Fibroblast of upper back skin (primary cell): ENCODE data around the gene ODF4.

Source experiments
- DNase-seq: peaks from one replicate; pipeline ENCODE4 v3.0.0-alpha.2; 2013

Gene ODF4, protein sequence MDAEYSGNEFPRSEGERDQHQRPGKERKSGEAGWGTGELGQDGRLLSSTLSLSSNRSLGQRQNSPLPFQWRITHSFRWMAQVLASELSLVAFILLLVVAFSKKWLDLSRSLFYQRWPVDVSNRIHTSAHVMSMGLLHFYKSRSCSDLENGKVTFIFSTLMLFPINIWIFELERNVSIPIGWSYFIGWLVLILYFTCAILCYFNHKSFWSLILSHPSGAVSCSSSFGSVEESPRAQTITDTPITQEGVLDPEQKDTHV

DNA sequence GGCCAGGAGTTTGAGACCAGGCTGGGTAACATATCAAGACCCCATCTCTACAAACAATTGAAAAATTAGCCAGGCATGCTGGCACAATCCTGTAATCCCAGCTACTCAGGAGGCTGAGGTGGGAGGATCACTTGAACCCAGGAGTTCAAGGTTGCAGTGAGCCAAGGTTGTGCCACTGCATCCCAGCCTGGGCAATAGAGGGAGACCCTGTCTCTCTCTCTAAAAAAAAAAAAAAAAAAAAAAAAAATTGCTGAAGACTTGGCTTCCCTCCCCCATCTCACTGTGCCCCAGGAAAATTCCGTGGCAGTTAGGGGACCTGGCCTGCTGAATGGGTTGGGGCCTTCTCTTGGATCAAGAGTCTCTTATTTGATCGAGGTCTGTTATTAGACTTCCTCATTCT lies at the start of gene ODF4:
ODF4 (plus strand) TSS at position 301 of the 400 bp plus-strand sequence. CDS start 212 bp downstream, outside the sequence.
- DNase-seq = no peak

DNA sequence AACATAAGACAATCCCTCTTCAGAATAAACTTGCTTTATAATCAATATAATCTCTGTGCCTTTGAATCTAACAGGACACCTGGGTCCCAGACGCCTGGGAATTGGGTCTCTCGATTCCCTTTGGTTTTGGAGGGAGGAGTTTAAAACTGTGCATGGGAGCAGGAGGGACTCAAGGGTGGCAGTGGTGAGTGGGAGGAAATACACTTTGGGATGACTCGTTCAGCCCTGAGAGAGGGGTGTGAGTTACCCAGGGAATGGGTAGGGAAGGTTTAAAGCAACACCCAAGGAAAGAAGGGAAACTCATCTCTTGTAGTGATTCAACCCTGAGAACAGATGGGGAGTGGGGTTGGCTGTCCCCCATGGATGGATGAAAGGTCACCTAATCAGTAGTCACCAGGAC lies 49.6 kb upstream of the ODF4 start:
- DNase-seq = no peak

DNA sequence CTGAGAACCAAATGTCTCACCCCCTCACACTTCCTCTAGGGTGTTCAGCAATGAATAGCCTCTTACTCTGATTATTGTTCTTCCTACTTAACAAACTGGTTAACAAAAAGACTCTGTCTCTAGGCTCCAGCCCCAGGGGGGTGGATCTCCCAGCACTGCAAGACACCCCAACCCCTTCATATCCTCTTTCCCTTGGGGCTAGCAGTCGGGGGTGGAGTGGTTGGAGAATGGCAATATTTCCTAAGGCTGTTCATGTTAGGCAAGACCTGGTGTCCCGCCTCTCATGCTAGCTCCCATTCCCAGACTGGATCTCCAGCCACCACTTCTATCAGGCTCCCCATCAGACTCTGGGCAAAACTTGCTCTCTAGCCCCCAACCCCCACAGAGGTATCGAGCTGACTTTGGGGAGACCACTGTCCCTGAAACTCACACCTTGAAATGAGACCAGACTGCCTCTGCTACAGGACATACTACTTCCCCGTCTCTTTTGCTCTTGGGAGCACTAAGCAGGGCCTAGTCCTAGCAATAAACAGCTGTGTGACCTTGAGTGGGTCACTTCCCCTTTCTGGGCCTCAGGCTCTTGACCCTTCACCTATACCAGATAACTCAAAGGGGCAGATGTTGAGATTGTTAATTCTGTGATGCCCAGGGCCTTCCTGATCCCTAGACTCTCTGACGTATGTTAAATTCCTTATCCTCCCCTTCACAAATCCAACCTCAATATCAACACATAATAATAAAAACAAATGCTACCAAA lies 46.8 kb upstream of the ODF4 start:
- DNase-seq = no peak

DNA sequence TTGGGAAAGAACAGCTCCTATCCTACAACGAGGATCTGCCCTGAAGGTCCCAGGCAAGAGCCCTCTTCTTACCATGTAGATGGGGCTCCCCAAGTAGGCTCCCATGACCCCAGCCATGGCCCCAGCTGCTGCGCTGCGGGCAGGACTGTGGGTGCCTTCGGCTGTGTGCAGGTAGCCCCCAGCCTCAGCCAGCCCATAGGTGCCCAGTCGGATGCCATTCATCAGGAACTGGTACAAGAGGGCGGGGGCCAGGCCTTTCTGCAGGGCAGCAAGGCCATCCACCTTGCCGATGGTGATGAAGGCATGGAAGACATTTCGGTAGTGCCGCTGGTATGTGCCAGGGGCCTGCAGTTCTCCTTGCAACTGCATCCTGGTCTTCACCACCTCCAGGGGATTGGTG lies 45.3 kb upstream of the ODF4 start:
- no peak for DNase-seq

DNA sequence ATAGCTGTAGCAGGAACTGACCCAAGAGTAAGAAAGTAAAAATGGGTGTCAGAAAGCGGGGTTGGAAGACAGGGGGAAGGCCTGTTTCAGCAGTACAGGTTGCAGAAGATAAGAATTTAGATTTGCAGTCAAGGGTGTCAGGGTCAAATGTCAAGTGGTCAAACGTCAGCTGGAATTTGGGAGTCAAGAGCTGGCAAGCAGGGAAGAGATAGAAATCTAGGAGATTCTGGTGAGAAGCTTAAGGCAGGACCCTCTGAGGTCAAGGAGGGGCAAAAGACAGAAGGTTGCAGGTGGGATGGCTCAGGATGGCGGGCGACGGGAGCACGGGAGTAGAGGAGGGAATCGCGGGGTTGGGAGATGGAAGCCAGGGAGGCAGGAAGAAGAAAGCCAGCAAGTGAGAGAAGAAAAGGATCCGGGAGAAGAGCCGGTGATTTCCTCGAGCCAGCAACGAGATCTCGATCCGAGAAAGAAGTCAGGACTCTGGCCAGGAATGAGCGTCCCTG lies 44.8 kb upstream of the ODF4 start:
- no peak for DNase-seq

DNA sequence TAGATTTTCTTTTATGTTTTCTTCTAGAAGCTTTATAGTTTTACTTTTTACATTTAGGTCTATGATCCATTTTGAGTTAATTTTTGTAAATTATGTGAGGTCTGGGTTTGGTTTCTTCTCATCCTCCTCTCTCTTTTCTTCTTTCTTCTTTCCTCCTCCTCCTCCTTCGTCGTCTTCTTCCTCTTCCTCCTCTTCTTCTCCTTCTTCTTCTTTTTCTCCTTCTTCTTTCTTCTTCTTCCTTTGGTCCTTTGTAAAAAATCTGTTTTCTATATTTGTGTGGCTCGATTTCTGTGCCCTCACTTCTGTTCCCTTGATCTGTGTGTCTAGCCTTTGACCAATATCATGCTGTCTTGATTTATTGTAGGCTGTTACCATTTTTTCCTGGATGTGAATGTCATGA lies 39.4 kb upstream of the ODF4 start:
- DNase-seq = no peak

DNA sequence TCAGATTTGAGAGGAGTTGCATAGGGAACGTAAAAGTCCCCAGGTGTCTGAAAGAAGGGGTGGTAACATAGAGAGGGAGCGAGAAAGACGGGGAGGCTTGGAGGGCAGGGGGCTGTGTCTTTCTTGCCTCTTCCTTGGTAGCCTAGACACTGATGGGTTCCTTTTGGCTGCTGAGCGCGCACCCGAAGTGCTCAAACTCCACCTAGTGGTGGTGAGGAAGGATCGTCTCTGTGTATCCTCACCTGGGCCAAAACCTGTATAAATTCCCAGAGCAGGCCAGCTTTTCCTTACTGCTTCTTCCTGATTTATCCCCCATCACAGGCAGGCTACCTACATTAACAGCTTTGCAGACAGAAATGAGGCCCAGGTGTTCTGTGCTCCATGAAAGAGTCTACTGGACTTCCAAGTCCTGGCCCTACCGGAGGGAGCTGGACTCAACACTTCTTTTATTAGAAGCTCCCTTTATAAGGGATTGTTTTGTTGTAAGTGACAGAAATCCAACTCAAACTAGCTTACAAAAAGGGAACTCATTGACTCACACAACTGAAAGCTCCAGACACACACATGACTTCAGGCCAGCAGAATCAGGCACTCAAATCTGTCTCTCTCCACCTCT lies 38.9 kb upstream of the ODF4 start:
- DNase-seq = peak; percentile 61

DNA sequence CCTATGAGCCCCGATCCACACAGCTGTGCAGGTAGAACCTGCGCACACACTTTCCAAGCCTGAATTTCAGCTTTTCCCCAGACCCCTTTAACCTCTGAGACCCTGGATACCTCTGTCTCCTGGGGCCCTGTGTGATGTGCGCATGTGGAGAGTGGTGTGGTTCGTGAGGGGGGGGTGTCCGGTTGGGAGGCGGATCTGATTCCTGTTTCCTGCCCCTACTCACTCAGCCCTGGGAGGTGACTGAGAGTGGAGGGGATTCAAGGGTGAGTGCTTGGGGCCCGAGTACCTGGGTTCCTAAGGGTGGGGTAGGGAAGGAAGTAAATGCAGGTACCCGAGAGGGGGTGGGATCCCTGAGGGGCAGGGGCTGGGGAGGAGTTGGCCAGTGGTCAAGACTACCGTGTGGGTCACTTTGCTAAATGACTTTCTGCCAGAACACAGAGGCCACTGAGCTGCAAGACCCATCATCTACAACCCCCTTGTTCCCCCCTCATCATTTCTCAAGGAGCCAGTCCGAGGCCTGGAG lies 29.0 kb upstream of the ODF4 start:
- no peak for DNase-seq

DNA sequence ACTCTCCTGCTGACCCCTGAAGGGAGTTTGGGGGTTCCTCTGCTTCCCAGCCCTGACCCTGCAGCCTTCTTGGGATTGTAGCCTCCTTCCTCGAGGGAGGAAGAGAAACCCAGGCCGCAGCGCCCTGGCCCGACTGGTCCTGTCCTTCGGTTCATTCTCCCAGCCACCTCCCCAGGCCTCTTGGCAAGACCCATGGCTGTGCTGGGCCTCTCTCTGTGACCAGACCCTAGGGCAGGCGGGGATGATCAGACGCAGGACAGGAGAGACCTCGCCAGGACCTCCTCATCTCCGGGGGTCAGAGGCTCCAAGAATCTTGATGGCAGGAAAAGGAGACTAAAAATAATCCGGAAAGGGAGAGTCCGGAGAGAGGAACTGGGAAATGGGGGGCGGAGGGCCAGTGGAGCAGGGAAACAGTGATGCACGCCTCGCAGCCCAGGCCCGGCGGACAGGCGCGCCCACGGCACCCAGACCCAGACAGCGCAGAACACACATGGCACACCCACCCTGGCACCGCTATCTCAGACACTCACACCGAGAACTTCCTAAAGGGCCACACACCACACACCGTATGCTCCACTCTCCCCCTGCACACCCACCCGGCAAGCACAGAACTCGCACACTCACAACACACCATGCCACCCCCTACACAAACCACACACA lies 28.4 kb upstream of the ODF4 start:
- DNase-seq = no peak

DNA sequence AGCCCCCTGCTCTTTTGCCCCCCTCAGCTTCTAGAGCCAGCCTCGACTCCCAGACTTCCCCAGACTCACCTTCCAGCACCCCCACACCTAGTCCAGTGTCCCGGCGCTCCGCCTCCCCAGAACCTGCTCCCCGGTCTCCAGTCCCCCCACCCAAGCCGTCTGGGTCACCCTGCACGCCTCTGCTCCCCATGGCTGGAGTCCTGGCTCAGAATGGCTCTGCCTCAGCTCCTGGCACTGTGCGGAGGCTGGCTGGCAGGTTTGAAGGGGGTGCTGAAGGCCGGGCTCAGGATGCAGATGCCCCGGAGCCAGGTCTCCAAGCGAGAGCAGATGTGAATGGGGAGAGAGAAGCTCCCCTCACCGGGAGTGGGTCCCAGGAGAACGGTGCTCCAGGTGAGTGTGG lies 27.4 kb upstream of the ODF4 start:
- no peak for DNase-seq

DNA sequence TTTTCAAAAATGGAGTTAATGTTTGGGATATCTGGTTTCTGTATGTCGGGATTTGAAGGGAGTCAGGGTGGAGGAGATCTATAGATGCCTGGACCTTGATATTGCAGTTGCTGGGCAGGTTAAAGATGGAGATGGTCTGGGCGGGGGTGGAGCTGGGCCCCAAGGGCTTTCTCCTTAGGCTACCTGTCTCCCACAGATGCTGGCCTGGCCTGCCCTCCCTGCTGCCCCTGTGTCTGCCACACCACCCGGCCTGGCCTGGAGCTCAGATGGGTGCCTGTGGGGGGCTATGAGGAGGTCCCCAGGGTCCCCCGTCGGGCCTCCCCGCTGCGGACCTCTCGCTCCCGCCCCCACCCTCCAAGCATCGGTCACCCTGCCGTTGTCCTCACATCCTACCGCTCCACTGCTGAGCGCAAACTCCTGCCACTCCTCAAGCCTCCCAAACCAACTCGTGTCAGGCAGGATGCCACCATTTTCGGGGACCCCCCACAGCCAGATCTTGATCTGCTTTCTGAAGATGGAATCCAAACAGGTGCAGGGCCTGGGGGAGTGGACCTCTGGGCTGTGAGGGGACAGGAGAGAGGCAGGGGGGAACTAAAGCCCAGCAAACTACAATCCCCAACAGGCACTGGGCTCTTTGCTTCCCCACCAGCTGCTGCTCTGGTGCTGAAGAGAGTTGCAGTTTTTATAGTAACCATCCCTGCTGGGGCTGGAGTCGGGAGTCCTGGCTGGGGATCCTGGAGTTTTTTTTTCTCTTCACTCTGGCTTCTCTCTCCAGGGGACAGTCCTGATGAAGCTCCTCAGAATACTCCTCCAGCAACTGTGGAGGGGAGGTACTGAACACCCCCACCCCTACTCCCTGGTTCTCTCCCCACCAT lies 26.7 kb upstream of the ODF4 start:
- DNase-seq = no peak

DNA sequence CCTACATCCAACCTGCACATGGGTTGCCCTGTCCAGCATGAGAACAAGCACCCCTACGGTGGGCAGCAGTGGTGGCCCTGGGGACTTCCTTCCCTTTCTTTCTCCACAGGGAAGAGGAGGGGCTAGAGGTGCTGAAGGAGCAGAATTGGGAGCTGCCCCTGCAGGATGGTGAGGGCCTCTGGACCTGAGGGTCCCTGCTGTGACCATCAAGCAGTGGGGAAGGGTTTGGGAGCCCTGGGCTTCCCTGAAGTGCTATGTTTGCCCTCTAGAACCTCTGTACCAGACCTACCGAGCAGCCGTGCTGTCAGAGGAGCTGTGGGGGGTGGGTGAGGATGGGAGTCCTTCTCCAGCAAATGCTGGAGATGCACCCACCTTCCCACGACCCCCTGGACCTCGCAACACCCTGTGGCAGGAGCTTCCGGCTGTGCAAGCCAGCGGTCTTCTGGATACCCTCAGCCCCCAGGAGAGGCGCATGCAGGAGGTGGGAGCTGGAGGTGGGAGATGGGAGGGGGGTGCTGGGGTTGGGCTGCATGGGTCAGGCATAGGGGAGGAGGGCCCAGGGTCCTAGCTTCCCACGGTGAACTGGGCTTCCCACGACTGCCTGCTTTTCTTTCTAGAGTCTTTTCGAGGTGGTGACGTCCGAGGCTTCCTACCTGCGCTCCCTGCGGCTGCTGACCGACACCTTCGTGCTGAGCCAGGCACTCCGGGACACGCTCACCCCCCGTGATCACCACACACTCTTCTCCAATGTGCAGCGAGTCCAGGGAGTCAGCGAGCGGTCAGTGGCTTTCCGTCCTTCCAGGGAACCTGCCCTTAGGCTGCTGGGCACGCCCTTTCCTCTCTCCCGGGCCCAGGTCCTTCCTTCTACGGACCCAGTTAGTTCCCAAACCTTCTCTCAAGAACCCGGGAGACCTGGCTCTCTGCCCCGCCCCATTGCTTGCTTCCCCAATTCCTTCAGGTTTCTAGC lies 24.6 kb upstream of the ODF4 start:
- no peak for DNase-seq

DNA sequence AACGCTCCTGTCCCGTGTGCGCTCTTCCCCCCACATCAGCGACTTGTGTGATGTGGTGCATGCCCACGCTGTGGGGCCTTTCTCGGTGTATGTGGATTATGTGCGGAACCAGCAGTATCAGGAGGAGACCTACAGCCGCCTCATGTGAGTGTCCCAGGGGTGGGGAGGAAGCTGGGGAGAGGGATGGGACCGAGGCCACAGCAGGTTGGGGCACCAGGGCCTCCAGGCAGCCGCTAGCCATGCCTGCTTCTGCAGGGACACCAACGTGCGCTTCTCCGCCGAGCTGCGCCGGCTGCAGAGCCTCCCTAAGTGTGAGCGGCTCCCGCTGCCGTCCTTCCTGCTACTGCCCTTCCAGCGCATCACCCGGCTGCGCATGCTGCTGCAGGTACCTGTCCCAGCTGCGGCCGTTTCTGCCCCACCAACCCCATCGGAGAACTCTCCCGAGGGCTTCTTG lies 23.8 kb upstream of the ODF4 start:
- DNase-seq = no peak

DNA sequence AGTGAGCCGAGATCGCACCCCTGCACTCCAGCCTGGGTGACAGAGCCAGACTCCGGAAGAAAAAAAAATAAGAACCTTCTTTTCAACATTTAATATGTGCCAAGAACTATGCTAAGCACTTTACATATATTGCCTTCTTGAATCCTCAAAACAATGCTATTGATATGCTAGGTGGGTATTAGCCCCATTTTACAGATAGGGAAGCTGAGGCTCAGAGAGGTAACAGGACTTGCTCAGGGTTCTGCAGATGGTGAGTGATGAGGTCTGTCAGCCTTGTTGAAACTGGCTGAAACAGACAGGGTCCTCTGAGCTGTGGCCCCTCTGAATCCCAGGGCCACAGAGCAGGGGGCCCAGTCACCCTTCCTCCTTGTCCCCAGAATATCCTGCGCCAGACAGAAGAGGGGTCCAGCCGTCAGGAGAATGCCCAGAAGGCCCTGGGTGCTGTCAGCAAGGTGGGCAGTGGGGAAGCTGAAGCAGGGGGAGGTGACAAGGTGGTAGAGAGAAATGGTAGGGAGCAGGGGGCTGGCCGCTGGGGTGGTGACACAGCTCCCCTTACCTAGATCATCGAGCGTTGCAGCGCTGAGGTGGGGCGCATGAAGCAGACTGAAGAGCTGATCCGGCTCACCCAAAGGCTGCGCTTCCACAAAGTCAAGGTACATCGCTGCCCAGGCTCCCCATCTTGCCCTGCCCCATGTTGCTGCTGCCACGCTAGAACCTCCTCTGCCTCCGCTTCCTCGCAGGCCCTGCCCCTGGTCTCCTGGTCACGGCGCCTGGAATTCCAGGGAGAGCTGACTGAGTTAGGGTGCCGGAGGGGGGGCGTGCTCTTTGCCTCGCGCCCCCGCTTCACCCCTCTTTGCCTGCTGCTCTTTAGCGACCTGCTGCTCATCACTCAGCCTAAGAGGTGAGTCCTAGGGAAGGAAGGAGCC lies 21.4 kb upstream of the ODF4 start:
- no peak for DNase-seq

DNA sequence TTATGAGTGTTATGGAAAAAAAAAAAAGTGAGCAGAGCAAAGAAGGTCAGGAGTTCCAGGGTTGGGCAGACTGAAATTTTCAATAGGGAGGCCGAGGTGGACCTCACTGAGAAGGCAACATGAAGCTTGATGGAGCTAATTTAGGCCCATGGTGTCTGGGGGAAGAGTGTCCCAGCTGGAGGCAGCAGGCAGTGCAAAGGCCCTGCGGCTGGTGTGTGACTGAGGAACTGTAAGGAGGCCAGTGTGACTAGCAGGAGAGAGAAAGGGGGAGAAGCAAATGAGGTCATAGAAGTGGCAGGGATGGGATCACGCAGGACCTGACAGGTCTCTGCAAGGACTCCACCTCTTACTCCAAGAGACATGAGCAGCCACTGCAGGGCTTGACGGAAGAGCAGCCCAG lies 19.4 kb upstream of the ODF4 start:
- no peak for DNase-seq

DNA sequence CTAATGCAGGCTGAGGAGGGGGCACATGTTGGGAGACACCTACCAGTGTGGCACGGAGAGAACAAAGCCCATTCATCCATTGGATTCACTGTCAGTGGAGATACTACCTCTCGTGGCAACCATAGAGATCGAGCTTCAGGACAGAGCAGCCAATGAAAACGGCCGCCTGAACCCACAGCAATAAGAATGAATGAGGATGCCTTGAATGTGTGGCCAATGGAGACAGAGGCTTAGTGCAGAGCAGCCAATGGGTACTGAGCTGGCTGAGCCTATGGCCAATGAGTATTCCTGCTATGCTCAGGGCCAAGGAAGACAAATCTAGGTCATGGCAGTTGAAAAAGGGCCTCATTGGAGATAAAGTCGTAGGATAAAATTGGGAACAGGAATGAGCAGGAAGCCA lies 18.6 kb upstream of the ODF4 start:
- no peak for DNase-seq

DNA sequence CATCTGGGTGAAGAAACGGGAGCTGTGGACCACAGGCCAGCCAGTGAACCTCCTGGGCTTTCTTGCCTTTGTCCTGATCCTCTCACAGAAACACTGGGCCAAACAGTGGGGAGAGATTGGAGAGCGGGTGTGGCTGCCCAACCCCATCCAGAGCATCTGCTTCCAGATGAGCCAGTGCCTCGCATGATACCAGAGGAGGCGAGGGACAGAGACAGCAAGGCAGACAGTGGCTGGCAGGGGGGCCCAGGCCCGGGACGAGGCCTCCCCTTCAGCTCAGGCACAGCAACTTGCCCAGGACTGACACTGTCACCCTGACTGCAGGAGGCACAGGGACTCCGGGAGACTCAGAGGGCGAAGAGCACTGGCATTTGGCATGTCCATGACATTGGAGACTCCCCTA lies 17.6 kb upstream of the ODF4 start:
- no peak for DNase-seq

DNA sequence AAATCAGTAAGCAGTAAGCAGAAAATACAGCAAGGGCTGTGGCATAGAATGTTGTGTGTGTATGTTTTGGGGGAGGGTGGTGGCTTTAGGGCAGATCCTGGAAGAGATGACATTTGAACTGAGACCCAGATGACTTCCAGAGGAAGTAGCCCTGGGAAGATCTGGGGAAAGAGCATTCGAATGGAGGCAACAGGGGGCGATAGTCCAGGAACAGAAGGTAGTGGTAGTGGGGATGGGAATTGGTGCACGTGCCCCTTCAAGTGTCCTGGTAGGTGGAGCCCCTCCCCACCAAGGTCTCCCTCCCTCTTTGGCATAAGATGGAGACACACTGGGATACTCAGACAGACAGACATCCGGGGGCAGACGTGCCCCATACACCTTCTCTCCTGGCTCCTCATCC lies 15.5 kb upstream of the ODF4 start:
- DNase-seq = no peak

DNA sequence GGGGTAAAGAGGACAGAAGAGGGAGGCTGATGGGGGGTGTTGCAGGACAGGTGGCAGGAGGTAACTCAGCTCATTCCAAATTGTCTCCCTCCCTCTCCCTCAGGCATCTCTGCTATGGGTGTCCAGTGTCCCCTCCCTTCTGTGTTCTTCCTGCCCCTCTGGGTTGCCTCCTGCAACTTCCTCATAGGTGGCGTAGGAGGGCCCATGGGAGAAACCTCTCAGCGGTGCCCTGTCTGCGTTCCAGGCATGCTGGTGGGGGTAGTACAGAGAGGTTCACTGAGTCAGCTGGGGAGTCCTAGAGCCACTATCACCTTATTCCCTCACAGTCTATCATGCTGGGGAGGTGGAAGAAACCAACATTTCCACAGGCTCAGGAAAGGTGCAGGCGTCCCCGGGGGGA lies 14.7 kb upstream of the ODF4 start:
- no peak for DNase-seq
